ENCODE results near the gene NOL12.
A peak's percentile ranks its signal among the peaks of the same experiment; 100 is the strongest.
"Not testable (repeated sequence)": the region's sequence is repeated elsewhere in the genome, so short reads cannot be mapped to it uniquely, and the experiment has no call there.

The NOL12 gene

DNA sequence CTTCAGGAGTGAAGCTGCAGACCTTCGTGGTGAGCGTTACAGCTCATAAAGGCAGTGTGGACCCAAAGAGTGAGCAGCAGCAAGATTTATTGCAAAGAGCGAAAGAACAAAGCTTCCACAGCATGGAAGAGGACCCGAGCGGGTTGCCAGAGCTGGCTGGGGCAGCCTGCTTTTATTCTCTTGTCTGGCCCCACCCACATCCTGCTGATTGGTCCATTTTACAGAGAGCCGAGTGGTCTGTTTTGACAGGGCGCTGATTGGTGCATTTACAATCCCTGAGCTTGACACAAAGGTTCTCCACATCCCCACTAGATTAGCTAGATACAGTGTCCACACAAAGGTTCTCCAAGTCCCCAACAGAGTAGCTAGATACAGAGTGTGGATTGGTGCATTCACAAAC, 31.1 kb downstream of the NOL12 start:
- not testable (repeated sequence) for DNase-seq

DNA sequence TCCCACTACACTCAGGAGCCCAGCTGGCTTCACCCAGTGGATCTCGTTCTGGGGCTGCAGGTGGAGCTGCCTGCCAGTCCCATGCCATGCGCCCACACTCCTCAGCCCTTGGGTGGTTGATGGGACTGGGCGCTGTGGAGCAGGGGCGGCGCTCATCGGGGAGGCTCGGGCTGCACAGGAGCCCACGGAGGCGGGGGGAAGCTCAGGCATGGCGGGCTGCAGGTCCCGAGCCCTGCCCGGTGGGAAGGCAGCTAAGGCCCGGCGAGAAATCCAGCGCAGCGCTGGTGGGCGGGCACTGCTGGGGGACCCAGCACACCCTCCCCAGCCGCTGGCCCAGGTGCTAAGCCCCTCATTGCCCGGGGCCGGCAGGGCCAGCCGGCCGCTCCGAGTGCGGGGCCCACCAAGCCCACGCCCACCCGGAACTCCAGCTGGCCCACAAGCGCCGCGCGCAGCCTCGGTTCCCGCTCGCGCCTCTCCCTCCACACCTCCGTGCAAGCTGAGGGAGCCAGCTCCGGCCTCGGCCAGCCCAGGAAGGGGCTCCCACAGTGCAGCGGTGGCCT, 31.7 kb downstream of the NOL12 start:
- DNase-seq: not testable (repeated sequence)

DNA sequence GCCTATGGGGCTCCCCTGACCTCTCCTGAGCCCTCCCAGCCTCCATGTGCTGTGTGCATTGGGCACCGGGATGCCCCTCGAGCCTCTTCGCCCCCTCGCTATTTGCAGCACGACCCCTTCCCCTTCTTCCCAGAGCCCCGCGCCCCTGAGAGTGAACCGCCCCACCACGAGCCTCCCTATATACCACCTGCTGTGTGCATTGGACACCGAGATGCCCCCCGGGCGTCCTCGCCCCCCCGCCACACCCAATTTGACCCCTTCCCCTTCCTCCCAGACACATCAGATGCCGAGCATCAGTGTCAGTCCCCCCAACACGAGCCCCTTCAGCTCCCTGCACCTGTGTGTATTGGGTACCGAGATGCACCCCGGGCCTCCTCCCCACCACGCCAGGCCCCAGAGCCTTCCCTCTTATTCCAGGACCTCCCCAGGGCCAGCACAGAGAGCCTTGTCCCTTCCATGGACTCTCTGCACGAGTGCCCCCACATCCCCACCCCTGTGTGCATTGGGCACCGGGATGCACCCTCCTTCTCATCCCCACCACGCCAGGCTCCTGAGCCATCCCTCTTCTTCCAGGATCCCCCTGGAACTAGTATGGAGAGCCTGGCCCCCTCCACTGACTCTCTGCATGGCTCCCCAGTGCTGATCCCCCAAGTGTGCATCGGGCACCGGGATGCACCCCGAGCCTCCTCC, 39.6 kb downstream of the NOL12 start:
- DNase-seq: no peak

DNA sequence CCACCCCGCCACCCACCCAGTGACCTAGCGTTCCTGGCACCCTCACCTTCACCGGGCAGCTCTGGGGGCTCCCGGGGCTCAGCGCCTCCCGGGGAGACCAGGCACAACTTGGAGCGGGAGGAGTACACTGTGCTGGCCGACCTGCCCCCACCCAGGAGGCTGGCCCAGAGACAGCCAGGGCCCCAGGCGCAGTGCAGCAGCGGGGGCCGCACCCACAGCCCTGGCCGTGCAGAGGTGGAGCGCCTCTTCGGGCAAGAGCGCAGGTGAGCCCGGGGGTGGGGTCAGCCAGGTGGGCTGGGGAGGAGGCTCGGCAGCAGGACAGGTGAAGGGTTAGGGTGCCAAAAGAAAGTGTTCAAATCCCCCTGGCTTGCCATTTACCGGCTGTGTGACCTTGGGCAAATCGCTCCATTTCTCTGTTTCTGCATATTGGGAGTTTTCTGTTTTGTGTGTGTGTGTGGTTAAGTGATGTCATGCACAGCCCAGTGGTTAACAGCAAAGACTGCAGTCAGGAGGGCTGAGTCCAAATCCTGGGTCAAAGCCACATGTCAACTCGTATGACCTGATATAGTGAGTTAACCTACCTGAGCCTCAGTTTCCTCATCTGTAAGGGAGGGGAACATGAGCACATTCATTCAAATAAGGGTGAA, 40.2 kb downstream of the NOL12 start:
- DNase-seq: no peak

DNA sequence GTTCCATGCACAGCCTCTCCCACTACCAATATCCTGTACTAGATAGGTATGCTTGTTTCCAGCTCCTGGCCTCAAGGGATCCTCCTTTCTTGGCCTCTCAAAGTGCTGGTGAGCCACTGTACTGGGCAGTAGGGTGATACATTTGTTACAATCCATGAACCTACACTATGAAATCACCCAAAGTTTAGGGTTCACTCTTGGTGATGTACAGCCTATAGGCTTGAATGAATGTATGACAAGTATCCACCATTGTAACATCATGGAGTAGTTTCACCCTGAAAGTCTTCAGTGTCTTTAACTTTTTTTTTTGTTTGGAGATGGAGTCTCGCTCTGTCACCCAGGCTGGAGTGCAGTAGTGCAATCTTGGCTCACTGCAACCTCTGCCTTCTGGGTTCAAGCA, 42.5 kb downstream of the NOL12 start:
- no peak for DNase-seq

DNA sequence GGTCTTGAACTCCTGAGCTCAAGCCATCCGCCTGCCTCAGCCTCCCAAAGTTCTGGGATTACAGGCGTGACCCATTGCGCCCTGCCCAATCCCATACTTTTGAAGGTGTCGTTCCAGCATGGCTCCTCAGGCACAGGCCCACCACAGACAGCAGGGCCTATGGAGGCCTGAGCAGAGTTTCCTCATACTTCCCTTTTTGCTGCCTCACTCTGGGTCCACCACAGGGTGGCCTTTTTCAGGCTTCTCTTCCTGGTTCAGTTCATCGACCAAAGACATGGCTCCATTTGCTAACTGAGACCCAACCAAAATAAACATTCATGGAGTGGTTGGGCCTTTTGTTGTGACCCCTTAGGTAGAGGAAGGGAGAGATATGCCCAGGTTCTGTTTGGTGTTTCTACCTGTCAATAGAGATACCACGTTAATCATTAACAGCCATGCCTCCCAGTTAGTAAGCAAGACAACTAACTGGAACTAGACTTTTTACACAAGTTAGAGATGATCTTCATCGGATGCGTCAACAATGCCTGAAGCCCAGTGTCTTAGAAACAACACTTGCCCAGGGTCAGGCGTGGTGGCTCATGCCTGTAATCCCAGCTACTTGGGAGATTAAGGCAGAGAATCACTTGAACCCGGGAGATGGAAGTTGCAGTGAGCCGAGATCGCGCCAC, 45.8 kb downstream of the NOL12 start:
- DNase-seq: no peak

DNA sequence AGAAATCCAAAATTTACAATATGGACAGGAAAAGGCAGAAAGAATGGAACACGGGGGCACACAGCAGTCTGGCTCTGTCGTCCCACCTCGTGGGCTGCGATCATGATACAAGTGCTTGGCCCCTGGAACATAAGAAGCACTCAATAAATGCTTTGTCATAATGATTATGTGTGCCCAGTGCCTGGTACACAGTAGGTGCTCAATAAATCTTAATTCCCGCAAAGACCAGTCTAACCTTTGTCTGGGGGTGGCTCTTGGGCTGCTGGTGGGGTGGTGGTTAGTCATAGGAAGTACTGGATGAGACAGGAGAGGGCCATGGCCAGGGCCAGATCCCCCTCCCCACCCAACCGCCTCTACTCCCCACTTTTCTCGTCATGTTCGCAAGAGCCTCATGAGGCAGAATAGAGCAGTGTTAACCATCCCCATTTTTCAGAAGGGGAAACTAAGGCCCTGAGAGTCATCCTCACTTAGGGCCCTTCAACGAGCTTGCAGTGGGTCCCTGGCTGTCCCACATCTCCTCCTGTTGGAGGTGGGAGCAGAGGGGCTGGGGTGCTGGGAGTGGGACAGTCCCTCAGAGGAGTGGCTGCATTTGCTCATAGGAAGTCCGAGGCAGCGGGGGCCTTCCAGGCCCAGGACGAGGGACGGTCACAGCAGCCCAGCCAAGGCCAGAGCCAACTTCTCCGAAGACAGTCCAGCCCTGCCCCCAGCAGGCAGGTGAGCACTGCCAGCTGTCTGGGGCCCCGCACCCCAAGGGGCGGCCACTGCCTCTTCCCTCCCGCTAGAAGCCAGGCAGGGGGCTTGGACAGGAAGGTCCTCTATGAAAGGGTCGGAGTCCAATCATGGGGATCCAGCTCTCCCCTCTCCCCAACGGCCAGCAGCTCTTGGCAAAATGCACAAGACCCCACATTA, 46.8 kb downstream of the NOL12 start:
- DNase-seq: no peak

DNA sequence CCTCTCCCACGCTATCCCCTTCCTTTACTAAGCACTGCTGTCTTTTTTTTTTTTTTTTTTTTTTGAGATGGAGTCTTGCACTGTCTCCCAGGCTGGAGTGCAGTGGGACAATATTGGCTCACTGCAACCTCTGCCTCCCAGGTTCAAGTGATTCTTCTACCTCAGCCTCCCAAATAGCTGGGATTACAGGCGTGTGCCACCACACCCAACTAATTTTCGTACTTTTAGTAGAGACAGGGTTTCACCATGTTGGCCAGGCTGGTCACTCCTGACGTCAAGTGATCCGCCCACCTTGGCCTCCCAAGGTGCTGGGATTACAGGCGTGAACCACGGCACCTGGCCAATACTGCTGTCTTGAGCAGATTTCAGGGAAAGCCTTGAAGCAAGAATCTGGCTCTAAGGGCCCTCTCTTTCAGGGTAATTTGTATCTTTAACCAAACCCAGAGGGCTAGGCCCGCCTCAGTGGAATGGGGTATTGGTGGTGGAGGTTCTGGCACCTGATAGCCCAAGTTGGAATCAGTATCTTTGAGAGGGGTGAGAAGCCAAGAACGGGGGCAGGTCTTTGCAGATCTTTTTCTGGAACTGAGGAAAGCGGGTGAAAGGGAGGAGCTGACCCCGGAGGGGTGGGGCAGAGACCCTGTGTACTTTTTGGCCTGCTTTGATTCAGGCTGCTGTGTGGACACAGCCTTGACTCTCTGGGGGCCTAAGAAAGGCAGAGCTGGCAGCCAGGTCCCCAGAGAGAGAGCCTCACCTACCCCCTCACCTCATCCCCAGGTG, 47.7 kb downstream of the NOL12 start:
- DNase-seq: no peak

DNA sequence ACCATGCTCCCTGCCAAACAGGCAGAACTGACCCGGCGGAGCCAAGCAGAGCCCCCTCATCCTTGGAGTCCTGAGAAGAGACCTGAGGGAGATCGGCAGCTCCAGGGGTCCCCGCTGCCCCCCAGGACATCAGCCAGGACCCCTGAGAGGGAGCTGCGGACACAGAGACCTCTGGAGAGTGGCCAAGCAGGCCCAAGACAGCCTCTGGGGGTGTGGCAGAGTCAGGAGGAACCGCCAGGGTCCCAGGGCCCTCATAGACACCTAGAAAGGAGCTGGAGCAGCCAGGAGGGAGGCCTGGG, 48.2 kb downstream of the NOL12 start:
- DNase-seq: no peak

DNA sequence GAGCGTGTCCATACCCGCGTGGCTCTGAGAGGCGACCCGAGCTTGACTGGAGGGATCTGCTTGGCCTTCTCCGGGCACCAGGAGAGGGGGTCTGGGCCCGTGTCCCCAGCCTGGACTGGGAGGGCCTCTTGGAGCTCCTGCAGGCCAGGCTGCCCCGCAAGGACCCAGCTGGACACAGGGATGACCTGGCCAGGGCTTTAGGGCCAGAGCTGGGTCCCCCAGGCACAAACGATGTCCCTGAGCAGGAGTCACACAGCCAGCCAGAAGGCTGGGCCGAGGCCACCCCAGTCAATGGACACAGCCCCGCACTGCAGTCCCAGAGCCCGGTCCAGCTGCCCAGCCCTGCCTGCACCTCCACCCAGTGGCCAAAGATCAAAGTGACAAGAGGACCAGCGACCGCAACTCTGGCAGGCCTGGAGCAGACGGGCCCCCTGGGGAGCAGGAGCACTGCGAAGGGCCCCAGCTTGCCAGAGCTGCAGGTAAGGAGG, 48.9 kb downstream of the NOL12 start:
- no peak for DNase-seq

DNA sequence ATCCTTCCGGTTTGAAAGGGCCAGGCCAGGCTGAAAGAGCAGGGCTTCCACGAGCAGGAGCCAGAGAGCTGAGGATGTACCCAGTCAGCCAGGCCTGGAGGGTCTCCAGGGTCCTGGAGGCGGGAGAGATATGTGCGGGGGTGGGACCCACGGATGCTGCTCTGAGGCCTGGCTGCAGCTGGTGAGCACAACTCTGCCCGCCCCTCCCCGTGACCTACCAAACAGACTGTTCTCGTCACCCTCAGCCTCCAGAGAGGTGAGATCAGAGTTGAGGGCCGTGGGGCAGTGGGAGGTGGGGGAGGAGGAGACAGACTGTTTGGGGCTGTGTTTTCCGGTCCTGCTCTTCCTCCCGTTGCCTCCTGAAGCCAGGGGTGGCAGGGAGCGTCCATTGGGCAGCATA, 52.9 kb downstream of the NOL12 start:
- DNase-seq: no peak

DNA sequence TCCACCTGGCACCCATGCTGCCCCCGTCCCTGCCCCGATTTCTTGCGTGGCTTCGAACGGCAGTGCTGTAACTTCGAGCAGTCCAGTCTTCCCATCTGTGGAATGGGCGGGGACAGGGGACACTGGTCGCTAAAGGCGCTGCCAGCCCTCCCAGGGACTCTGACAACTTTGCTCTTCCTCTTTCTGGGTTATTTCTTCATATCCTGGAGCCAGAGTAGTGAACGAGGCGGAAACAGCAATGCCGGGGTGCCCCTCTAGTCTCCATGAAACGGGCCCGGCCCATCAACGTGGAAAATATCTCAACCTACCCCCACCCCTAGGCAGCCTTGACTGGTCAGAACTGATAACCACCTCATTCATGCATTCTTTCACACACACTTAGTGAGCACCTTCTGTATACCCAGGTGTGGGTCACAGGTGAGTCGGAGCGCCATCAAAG, 53.5 kb downstream of the NOL12 start:
- no peak for DNase-seq

DNA sequence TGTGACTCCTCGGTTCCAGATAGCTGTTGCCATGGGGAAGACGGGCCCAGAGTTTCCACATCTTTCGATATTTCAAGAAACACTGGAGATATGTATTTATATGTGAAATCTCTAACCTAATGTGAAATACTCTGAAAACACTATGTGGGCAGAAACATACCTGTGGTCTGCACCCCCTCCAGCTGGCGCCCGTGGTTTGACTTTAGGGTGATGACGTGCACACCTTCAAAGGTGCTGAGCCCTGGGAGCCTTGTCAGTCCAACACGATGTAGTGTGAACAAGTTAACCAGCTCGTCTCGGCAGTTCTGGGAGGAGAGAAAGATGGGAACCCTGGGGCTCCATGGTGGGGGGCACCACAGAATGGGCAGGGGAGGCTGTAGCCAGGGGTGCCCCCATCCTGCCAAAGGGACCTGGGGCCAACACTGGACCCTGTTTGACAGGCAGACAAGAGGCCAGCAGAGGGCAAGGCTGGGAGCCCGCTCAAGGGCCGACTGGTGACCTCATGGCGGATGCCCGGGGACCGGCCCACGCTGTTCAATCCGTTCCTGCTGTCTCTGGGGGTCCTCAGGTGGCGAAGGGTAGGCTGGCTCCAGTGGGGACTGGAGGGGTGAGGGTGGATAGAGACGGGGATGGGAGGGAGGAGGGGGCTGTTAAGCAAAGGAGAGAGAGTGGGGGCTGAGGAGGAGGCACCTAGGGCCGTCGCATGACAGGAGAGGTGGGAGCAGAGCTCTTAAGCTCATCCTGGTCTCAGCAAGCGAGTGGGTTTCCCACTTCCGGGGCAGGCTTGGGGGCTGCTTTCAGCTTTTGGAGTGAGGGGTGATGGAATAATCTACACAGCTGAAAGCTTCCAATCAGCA, 54.5 kb downstream of the NOL12 start:
- no peak for DNase-seq

DNA sequence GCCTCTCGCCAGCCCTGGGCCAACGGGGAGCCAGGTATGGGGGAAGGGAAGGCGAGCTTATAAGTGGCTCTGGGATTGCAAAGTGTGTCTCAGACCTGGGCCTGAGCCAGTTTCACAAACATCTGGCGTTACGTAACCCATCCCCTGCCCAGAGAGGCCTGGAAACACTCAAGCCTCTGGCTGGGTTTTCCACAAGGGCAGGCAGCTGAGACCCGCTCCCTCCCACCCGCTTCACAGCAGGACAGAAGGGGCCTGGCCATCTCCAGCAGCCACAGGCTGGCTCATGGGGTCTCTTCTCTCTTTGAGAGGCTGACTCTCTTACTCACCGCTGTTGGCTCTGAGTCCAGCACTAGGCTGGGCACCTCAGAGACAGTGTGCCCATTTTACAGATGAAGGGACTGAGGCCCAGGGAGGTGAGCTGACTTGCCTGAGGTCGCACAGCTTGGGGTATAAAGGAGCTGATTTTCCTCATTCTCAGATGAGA, 55.2 kb downstream of the NOL12 start:
- DNase-seq: peak; percentile 37

DNA sequence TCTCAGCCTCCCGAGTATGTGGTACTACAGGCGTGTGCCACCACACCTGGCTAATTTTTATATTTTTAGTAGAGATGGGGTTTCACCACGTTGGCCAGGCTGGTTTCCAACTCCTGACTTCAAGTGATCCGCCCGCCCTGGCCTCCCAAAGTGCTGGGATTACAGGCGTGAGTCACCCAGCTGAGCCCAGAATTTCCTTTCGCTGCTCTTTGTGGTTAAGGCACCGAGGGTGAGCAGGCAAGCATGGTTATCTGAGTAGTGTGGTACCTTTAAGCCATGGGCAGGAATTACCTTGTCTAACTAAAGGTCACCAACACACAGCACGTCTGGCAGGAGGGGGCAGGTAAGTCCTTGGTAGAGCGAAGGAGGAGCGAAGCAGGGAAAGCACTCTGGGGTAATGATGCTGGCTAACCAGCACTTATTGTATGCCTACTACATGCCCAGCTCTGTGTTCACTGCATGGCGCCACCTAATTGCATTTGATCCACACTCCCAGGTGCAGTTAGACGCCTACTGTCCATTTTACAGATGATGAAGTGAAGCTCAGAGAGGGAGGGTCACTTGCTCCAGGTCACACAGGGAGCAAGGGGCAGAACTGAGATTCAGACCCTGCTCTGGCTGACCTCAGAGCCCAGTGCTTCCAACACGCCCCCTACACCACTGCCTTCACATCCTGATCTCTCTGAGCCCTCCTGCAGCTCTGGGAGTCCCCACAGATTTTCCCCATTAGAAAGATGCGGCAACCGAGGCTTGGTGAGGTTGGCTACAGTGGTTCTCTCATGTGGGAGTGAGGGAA, 56.4 kb downstream of the NOL12 start:
- DNase-seq: no peak

All from NCI-H2171 treated with DMSO at 0.1 percent for 48 hours (cell line).